ENCODE data around the gene TEKT5. TPM values are rescaled to one million over a fixed set of nuclear protein-coding genes. Genes with fewer than 3 reads are reported as not detected.

The TEKT5 gene
- total and polyA plus RNA-seq, 5 experiments from 2014 or later: 0.68 TPM; not detected in 4

DNA sequence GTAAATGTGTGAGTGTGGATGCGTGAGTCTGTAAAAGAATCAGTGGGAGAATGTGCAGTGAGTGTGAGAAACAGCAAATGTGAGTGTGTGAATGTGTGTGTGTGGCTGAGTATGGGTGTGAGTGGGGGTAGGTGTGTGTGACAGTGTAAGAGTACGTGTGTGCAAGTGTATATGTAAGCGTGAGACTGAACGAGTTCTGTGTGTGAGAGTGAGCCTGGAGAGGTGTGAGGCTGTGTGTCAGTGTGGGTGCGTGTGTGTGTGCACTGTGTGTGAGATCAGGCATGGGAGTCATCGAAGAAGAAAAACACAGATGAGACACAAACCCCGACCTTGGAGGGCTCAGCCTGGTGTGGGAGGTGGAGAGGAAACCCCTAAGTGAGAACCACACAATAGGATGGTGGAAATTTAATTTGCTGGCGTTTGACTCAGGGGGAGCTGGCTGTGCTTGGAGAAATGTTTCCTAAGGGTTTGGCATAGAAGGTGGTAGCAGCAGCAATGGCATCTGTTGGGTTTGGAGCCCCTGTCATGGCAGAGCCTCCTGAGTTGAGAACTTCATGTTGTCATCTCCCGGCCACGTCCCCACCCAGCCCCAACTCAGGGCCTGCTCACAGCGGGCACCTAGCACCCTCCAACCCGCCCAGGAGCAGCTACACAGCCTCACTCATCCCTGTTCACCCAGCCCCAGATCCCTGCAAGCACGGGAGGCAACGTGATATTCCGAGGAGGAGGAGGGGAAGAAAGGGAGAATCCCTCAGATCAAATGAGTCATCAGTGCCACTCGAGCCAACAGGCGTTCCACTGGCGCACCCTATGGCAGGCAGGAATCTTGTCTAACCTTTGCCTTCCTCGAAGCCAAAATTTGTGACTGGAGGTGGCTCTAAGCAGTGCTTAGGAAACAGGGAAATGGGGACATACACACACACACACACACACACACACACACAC lies 34.6 kb upstream of the TEKT5 start:
- Mint-ChIP-seq H3K27ac (no peak overlapping the region), H3K4me1 (no peaks in the 10 kb centered on the region), H3K9me3 (peaks cover 0 to 5% (median 0%) of the 10 kb centered on the region in 9 donors), H3K27me3 (peaks cover 0 to 3% (median 0%) of the 10 kb centered on the region in 5 donors), H3K4me3 (no peak overlapping the region), H3K36me3 (no peaks in the 10 kb centered on the region)
- POLR2A ChIA-PET: no interaction called here
- ATAC-seq: no peak
- no peak for DNase-seq

GRCh38 chr16:10728003-10728887 lies 33.5 kb upstream of the TEKT5 start:
- Mint-ChIP-seq H3K36me3 (no peaks in the 10 kb centered on the region), H3K27ac (no peak overlapping the region), H3K4me3 (no peak overlapping the region), H3K4me1 (no peaks in the 10 kb centered on the region), H3K9me3 (peaks cover 0 to 3% (median 0%) of the 10 kb centered on the region in 9 donors), H3K27me3 (peaks cover 0 to 3% (median 0%) of the 10 kb centered on the region in 5 donors)
- no peak for ATAC-seq
- no peak for DNase-seq
- POLR2A ChIA-PET: no interaction called here

DNA sequence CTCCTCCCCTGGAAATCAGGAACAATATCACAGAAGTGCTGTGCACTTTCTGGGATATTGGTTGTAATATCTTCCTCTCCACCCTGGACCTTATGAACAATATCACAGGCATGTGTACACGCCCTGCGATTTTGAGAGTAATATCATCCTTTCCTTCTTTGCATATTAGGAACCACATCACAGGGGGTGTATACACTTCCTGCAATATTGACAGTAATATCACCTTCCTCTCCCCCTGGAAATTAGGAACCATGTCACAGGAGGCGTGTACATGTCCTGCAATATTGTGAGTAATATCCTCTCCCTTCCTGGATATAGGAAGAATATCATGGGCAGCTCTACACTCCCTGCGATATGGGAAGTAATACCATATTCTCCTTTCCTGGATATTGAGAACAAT lies 14.2 kb upstream of the TEKT5 start:
- Mint-ChIP-seq H3K27ac (no peak overlapping the region), H3K27me3 (peaks cover 15 to 37% (median 20%) of the 10 kb centered on the region in 5 donors), H3K9me3 (peaks cover 0 to 3% (median 0%) of the 10 kb centered on the region in 9 donors), H3K36me3 (no peaks in the 10 kb centered on the region), H3K4me1 (no peaks in the 10 kb centered on the region), H3K4me3 (no peak overlapping the region)
- no peak for DNase-seq
- POLR2A ChIA-PET: no interaction called here
- ATAC-seq: no peak

- H3K27ac Mint-ChIP-seq: no peak overlapping the region
- no peaks in the 10 kb centered on the region for H3K4me1 Mint-ChIP-seq
- no peaks in the 10 kb centered on the region for H3K36me3 Mint-ChIP-seq
- H3K9me3 Mint-ChIP-seq: no peaks in the 10 kb centered on the region
- DNase-seq (no peak), ATAC-seq (no peak)
- H3K27me3 Mint-ChIP-seq: peaks cover 3 to 16% (median 7%) of the 10 kb centered on the region in 5 donors
- POLR2A ChIA-PET: no interaction called here
- no peak overlapping the region for H3K4me3 Mint-ChIP-seq
Measured at GRCh38 chr16:10699756-10700155, 5.0 kb upstream of the TEKT5 start.

DNA sequence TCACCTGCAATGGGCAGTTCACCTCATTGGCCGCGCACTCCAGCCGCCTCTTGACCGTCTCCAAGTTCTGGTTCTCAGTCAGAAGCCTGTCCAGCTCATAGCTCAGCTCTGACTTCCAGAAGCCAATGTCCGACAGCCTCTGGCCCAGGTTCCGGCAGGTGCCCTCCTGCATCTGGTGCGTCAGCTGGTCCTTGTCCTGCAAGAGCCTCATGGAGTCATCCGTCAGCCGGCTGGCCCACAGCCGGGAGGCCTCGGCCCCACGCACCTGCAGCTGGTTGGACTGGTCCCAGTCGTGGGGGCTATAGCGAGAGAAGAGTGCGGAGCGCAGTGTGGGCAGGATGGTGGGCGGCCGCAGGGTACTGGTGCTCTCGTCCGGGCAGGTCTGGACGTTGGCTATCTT lies 424 bp downstream of the TEKT5 start:
- DNase-seq: no peak
- no peak overlapping the region for H3K4me3 Mint-ChIP-seq
- peaks cover 0 to 2% (median 0%) of the 10 kb centered on the region in 9 donors for H3K9me3 Mint-ChIP-seq
- H3K27me3 Mint-ChIP-seq: peaks cover 15 to 57% (median 28%) of the 10 kb centered on the region in 5 donors
- H3K27ac Mint-ChIP-seq: no peak overlapping the region
- no peaks in the 10 kb centered on the region for H3K4me1 Mint-ChIP-seq
- no peak for ATAC-seq
- H3K36me3 Mint-ChIP-seq: no peaks in the 10 kb centered on the region
- POLR2A ChIA-PET: no interaction called here

- no peak for ATAC-seq
- H3K36me3 Mint-ChIP-seq: no peaks in the 10 kb centered on the region
- DNase-seq: no peak
- no peaks in the 10 kb centered on the region for H3K4me1 Mint-ChIP-seq
- POLR2A ChIA-PET: no interaction called here
- H3K27me3 Mint-ChIP-seq: peaks cover 15 to 57% (median 28%) of the 10 kb centered on the region in 5 donors
- peaks cover 0 to 2% (median 0%) of the 10 kb centered on the region in 9 donors for H3K9me3 Mint-ChIP-seq
- no peak overlapping the region for H3K27ac Mint-ChIP-seq
- H3K4me3 Mint-ChIP-seq: no peak overlapping the region
Measured at GRCh38 chr16:10693889-10694288, 841 bp downstream of the TEKT5 start.

- POLR2A ChIA-PET: no interaction called here
- H3K4me3 Mint-ChIP-seq: no peak overlapping the region
- ATAC-seq: no peak
- no peaks in the 10 kb centered on the region for H3K4me1 Mint-ChIP-seq
- H3K27me3 Mint-ChIP-seq: peaks cover 15 to 57% (median 28%) of the 10 kb centered on the region in 5 donors
- H3K36me3 Mint-ChIP-seq: no peaks in the 10 kb centered on the region
- peaks cover 0 to 2% (median 0%) of the 10 kb centered on the region in 9 donors for H3K9me3 Mint-ChIP-seq
- no peak for DNase-seq
- H3K27ac Mint-ChIP-seq: peak overlapping the region in 1 of 10 donors; percentile 69
Measured at GRCh38 chr16:10692470-10692869, 2.3 kb downstream of the TEKT5 start.

DNA sequence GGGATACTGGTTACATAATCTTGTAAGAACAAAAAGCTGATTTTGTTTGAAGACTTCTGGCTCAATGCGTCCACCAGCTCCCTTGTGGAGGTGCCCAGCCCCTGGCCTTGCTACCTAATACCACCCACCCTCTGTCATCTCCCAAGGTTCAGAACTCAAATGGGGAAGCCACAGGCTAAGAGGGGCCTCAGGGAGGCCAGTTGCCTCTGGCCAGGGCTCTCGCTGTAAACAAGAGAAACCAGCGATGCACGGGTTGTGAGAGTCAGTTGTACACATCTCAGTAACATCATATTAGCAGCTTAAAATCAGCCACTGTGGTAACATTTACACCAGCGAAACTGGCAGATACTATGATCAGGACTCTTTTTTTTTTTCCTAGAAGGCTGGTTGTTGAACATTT lies 6.0 kb downstream of the TEKT5 start:
- Mint-ChIP-seq H3K4me1 (no peaks in the 10 kb centered on the region), H3K9me3 (peaks cover 0 to 2% (median 0%) of the 10 kb centered on the region in 9 donors), H3K27me3 (peaks cover 6 to 43% (median 31%) of the 10 kb centered on the region in 5 donors), H3K4me3 (no peak overlapping the region), H3K36me3 (no peaks in the 10 kb centered on the region), H3K27ac (no peak overlapping the region)
- no peak for ATAC-seq
- DNase-seq: no peak
- POLR2A ChIA-PET: no interaction called here

- Mint-ChIP-seq H3K27me3 (peaks cover 5 to 43% (median 31%) of the 10 kb centered on the region in 5 donors), H3K36me3 (no peaks in the 10 kb centered on the region), H3K4me1 (no peaks in the 10 kb centered on the region), H3K27ac (no peak overlapping the region), H3K4me3 (no peak overlapping the region), H3K9me3 (peaks cover 0 to 2% (median 0%) of the 10 kb centered on the region in 9 donors)
- DNase-seq: no peak
- no peak for ATAC-seq
- POLR2A ChIA-PET: no interaction called here
Measured at GRCh38 chr16:10688291-10688690, 6.4 kb downstream of the TEKT5 start.

- H3K27ac Mint-ChIP-seq: no peak overlapping the region
- no peak overlapping the region for H3K4me3 Mint-ChIP-seq
- POLR2A ChIA-PET: no interaction called here
- H3K4me1 Mint-ChIP-seq: no peaks in the 10 kb centered on the region
- H3K36me3 Mint-ChIP-seq: no peaks in the 10 kb centered on the region
- DNase-seq: no peak
- no peaks in the 10 kb centered on the region for H3K9me3 Mint-ChIP-seq
- no peak for ATAC-seq
- H3K27me3 Mint-ChIP-seq: peaks cover 0 to 33% (median 16%) of the 10 kb centered on the region in 5 donors
Measured at GRCh38 chr16:10685709-10686108, 9.0 kb downstream of the TEKT5 start.

DNA sequence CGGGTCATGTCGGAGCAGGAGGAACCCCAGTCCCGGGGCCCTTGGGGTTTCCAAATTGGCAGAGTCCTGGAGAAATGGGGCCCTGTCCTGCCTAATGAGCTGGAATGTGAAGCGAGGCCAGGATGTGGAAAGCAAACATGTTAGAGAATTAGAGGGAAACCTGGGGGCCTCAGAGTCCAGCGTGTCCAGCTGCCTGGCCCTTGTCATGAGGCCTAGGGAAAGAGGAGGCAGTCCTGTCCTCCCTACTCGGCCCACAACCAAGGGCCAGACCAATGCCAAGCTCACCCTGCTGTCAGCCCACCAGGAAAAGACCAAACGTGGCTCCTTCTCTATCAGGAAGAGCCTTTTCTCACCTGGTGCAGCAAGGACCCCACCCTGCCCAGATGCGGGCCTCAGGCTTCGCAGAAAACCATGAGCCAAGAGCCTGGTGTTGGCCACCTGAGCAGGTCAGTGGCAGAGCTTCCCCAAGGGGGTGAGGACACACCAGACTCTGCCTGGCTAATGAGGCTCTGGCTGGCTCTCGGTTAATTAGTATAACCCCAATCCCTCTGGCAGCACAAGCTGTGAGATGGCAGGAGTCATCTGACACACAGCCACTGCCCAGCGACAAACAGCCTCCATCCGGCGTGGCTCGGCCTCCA lies 10.1 kb downstream of the TEKT5 start:
- Mint-ChIP-seq H3K9me3 (no peaks in the 10 kb centered on the region), H3K36me3 (no peaks in the 10 kb centered on the region), H3K27ac (no peak overlapping the region), H3K27me3 (peaks cover 0 to 22% (median 10%) of the 10 kb centered on the region in 5 donors), H3K4me3 (no peak overlapping the region), H3K4me1 (no peaks in the 10 kb centered on the region)
- ATAC-seq: no peak
- no peak for DNase-seq
- POLR2A ChIA-PET: interaction anchor here (0.6 kb wide), 1 partner anchor 114 kb away, joined by 3 read pairs; no protein-coding TSS in a partner anchor

DNA sequence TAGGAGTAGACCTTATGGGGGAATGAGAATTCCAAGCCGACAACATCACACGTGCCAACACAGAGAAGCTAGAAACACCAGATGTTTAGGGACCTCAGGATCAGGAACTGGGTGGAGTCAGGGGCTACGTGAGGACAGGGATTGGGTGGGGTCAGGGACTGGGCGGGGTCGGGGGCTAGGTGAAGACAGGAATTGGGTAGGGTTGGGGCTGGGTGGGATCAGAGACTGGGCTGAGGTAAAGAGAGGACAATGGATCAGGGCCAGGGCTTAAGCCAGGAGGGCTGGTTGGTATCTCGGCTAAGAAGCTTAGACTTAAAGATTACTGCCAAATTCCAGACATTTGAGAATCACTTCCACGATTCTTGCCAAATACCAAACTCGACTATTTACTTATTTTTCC lies 11.6 kb downstream of the TEKT5 start:
- POLR2A ChIA-PET: no interaction called here
- peaks cover 0 to 2% (median 0%) of the 10 kb centered on the region in 9 donors for H3K9me3 Mint-ChIP-seq

More for the DNA sequence above, 11.6 kb downstream of the TEKT5 start:
- ATAC-seq: no peak
- Mint-ChIP-seq H3K4me1 (no peaks in the 10 kb centered on the region), H3K4me3 (no peak overlapping the region), H3K27me3 (peaks cover 0 to 22% (median 8%) of the 10 kb centered on the region in 5 donors), H3K36me3 (no peaks in the 10 kb centered on the region), H3K27ac (peak overlapping the region in 2 of 10 donors; percentile 23 to 26)
- DNase-seq: no peak

All from naive thymus-derived CD8-positive, alpha-beta T cell (primary cell).